HepG2 (cell line): ENCODE results near the gene EEIG1. TPM values are rescaled to one million over a fixed set of nuclear protein-coding genes. Genes with fewer than 3 reads are reported as not detected.

ENCODE experiments used
- ATAC-seq: fragments of 200-7000 bp; cut with Tn5 transposase; 3 replicates; pipeline ENCODE4 v1.9.1; 2020; ENCODE audit warnings: mild to moderate bottlenecking, moderate library complexity
- BruUV-seq: library from RNA; stranded (reverse); fragments of 400-500 nt; replicated peaks from 2 replicates; lab custom pipeline; 2021; lab: Mats Ljungman, UMichigan
- CTCF ChIA-PET: fragments of 300-600 bp; formaldehyde crosslinking; extraction: SDS; loops from one replicate; lab custom pipeline; 2021; ENCODE audit warnings: low total read pairs, inconsistent platforms, low intra/inter-chr PET ratio; lab: Yijun Ruan, JAX
- POLR2A ChIA-PET: fragments of 350-600 bp; sonication (Branson Sonifier 250); formaldehyde crosslinking; loops from one replicate; lab custom pipeline; 2020; ENCODE audit warnings: antibody characterized with exemption, inconsistent platforms; lab: Yijun Ruan, JAX
- DNase-seq: peaks from one replicate; pipeline ENCODE4 v3.0.0-alpha.2; 2015; ENCODE audit warnings: low spot score
- FAIRE-seq: peaks from 3 replicates; lab custom pipeline; 2011; peaks lifted over from hg19 to GRCh38; lab: Jason Lieb, UNC
- H2AFZ ChIP-seq: one replicate; pipeline ENCODE4 v1.6.1; 2011; ENCODE audit warnings: low read length, inconsistent platforms
- H3K27ac ChIP-seq: fragments of 300-600 bp; 3 replicates; pipeline ENCODE4 v1.8.0; 2011; ENCODE audit warnings: mixed run types, mild to moderate bottlenecking, mixed read lengths, low read length, inconsistent platforms; ENCODE audit not compliant: insufficient read depth; ENCODE audit errors: extremely low read length
- H3K27me3 ChIP-seq, 2 experiments: fragments of 200-600 bp in 1 of 2; 2 replicates in 1 of 2; 3 replicates in 1 of 2; pipeline versions ENCODE4 v1.6.0 to v1.8.0; 2011; ENCODE audit warnings: low read length in 2 of 2, mild to moderate bottlenecking in 2 of 2, moderate library complexity in 2 of 2, inconsistent platforms in 1 of 2; ENCODE audit not compliant: insufficient read depth in 2 of 2, control insufficient read depth in 1 of 2
- H3K36me3 ChIP-seq, 2 experiments: fragments of 200-600 bp in 1 of 2; replicated peaks in 1 of 2; 2 replicates in 1 of 2; 3 replicates in 1 of 2; pipeline versions ENCODE4 v1.5.1 to v1.8.0; 2011; ENCODE audit warnings: low read length in 2 of 2, inconsistent platforms in 1 of 2; ENCODE audit not compliant: insufficient read depth in 2 of 2, control insufficient read depth in 1 of 2
- H3K4me1 ChIP-seq: 2 replicates; pipeline ENCODE4 v1.5.1; 2012; ENCODE audit warnings: low read length, inconsistent platforms; ENCODE audit not compliant: insufficient read depth
- H3K4me2 ChIP-seq: 2 replicates; pipeline ENCODE4 v1.6.0; 2011; ENCODE audit warnings: low read depth, low read length, inconsistent platforms
- H3K4me3 ChIP-seq, 3 experiments: fragments of 200-600 bp in 1 of 3; sonication (generic), shearing (Covaris generic) in 1 of 3; replicated peaks in 1 of 3; 2 replicates each; pipeline ENCODE4 v1.5.1; 2011 to 2016; ENCODE audit warnings: low read length in 3 of 3, inconsistent platforms in 2 of 3, low read depth in 2 of 3, mild to moderate bottlenecking in 2 of 3, control low read depth in 1 of 3, mixed read lengths in 1 of 3; ENCODE audit not compliant: insufficient read depth in 1 of 3
- H3K79me2 ChIP-seq: one replicate; pipeline ENCODE4 v1.6.1; 2011; ENCODE audit warnings: low read length, inconsistent platforms; ENCODE audit not compliant: insufficient read depth
- H3K9ac ChIP-seq: 2 replicates; pipeline ENCODE4 v1.6.0; 2011; ENCODE audit warnings: mild to moderate bottlenecking, low read depth, low read length, inconsistent platforms; ENCODE audit not compliant: insufficient read depth
- H3K9me3 ChIP-seq: 2 replicates; pipeline ENCODE4 v1.5.1; 2012; ENCODE audit warnings: mild to moderate bottlenecking, low read length
- H4K20me1 ChIP-seq: 2 replicates; pipeline ENCODE4 v1.6.0; 2011; ENCODE audit warnings: inconsistent platforms, mild to moderate bottlenecking, low read length, moderate library complexity; ENCODE audit not compliant: insufficient read depth
- UBTF ChIP-seq: sonication (generic); formaldehyde crosslinking; IDR thresholded peaks from 2 replicates; pipeline ENCODE4 v1.4.0; 2020; ENCODE audit warnings: mild to moderate bottlenecking, missing genetic modification reagents
- ZNF501 ChIP-seq: sonication (generic); formaldehyde crosslinking; IDR thresholded peaks from 2 replicates; pipeline ENCODE4 v1.5.1; 2020; ENCODE audit warnings: mild to moderate bottlenecking, moderate library complexity, missing genetic modification reagents
- ZNF770 ChIP-seq: sonication (generic); formaldehyde crosslinking; IDR thresholded peaks from 2 replicates; pipeline ENCODE4 v1.5.0; 2020; ENCODE audit warnings: mild to moderate bottlenecking, missing genetic modification reagents
- WGBS: methylation state at CpG from one replicate; pipeline ENCODE4 v1.1.6; 2017; ENCODE audit warnings: low lambda C conversion rate; 5-methylcytosine and 5-hydroxymethylcytosine counted together
- in situ Hi-C: cut with HindIII; loops from 2 replicates; pipeline ENCODE4 v1.10.0; 2017; ENCODE audit warnings: low pct_unique_long_range_greater_than_20kb; ENCODE audit not compliant: extremely low pct_ligation_motif_present
- intact Hi-C: fragments of 100-400 bp; cut with micrococcal nuclease; formaldehyde crosslinking; loops from one replicate; pipeline ENCODE4 v1.10.0; 2022; ENCODE audit not compliant: unreplicated experiment
- polyA plus RNA-seq, 8 experiments: library from polyadenylated mRNA; depleted of rRNA in 3 of 8; stranded (reverse) in 7 of 8; unstranded in 1 of 8; fragments of >200 nt; fragmentation: Illumina TruSeq in 4 of 8; extraction: Trizol in 4 of 8; gene quantifications; 2 replicates each; pipeline versions ENCODE4 v1.2.1 to v1.2.3, GENCODE V29; 2011 to 2016; ENCODE audit warnings: low read depth in 4 of 8, missing spikeins in 1 of 8, mixed read lengths in 1 of 8; ENCODE audit not compliant: insufficient read depth in 1 of 8
- total RNA-seq, 5 experiments: library from RNA; depleted of rRNA; stranded (reverse); fragments of >200 nt; fragmentation: Illumina TruSeq; extraction: Trizol; gene quantifications; 2 replicates each; pipeline ENCODE4 v1.2.3, GENCODE V29; 2016; ENCODE audit warnings: low read depth in 1 of 5

The EEIG1 gene
- total and polyA plus RNA-seq, 2 of the 13 experiments (the other 11 are each of a cell fraction or from before 2014, with no cell fraction given), result 16.6 to 25.2 TPM

GRCh38 chr9:128006332-128006996 lies 25.7 kb upstream of the EEIG1 start:
- BruUV-seq, result no TSS peak
- DNase-seq, result no peak
- POLR2A ChIA-PET, result interaction anchor here (1.1 kb wide), 1 partner anchor 12 kb away, joined by 3 read pairs; no protein-coding TSS in a partner anchor
- intact Hi-C loops (no loop called here), in situ Hi-C loops (no loop called here)
- H3K36me3 ChIP-seq, result no peaks in the 10 kb centered on the region
- no peak overlapping the region for H3K4me3 ChIP-seq
- H3K27me3 ChIP-seq, result peaks cover 0 to 4% of the 10 kb centered on the region in 2 experiments; a peak in 2 of 5 replicates
- H4K20me1 ChIP-seq, result no peaks in the 10 kb centered on the region
- H3K9me3 ChIP-seq, result no peaks in the 10 kb centered on the region
- TF ChIP-seq ZNF501 (CRISPR knock-in tag), result 0 out of 2 replicates have a peak, but pooled peaks have one; percentile 1
- peak; percentile 57; the same call in 1 of the 2 replicates for TF ChIP-seq ZNF770
- no peak for TF ChIP-seq UBTF (CRISPR knock-in tag)
- H3K4me1 ChIP-seq, result peaks cover 70% of the 10 kb centered on the region
- H2AFZ ChIP-seq, result no peak overlapping the region
- no peaks in the 10 kb centered on the region for H3K79me2 ChIP-seq
- H3K27ac ChIP-seq, result no peak overlapping the region
- WGBS, result 55% methylated on average over 11 of the region's 11 CpGs
- no peak for ATAC-seq
- no peak for FAIRE-seq
- no peak overlapping the region for H3K9ac ChIP-seq
- H3K4me2 ChIP-seq, result no peak overlapping the region
- CTCF ChIA-PET, result interaction anchor here (1.2 kb wide), 1 partner anchor 51 kb away, joined by 3 read pairs; no protein-coding TSS in a partner anchor
